NOMO-1 treated with dmso at 0.1 percent for 144 hours (cell line): ENCODE results near the gene CIBAR2.
A peak's percentile ranks its signal among the peaks of the same experiment; 100 is the strongest.

Experiments used
- DNase-seq: peaks from one replicate; lab custom pipeline; 2025; ENCODE audit not compliant: unreplicated experiment; lab: John Stamatoyannopoulos, UW

CIBAR2 gene

DNA sequence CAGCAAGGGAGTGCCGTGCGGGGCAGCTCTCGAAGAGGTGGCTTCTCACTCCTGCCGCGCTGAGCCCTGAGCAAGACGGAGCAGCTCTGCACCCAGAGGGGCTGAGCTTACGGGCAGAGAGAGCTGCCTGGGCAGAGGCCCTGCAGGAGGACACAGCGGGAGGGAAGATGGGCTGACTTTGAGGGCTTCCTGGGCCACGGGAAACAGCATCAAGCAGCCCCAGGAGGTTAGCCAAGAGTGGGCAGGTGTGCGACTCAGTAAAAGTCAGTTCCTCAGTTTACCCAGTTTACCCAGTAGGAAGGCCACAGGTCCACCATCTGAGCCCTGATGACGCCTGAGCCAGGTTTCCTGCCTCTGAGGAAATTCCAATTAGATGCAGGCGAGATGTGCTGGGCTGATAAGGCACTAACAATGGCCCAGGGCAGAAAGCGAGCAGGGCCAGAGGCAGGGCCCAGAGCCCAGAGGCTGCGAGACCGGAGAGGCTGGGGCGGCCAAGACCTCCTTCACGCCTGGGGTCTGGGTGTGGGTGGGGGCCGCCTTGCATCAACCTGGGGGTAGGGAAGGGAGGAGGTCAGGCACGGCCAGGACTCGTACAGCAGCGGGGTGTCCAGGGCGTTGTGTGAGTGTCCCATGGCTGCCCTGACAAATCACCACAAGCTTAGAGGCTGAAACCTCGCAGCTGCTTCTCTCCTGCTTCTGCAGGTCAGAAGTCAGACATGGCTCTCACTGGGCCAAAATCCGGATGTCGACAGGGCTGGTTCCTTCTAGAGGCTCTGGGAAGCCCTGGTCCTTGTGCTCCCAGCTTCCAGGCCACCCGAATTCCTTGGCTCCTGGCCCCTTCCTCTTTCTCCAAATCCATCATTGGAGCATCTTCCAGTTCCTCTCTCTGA is 32.0 kb upstream of the CIBAR2 start:
- no peak for DNase-seq

DNA sequence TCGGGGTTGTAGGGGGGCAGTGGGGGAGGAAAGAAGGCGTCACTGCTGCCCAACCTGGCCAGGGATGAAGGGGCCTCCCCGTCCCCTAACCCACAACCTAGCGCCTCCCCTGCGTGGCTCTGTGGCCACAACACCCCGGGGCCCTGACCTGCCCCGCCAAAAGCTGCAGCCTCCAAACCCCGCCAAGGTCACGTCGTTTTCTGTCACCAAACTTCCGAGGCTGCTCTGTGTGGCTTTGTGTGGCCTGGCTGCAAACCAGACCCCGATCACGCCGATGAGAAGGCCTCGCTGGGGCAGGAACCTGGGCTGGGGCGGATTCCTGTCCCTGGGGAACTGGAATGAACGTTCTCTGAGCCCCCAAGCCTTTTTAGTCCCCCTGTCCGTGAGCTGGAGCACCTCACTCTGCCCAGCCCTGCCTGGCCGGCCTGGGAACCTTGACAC is 30.5 kb upstream of the CIBAR2 start:
- DNase-seq = no peak

DNA sequence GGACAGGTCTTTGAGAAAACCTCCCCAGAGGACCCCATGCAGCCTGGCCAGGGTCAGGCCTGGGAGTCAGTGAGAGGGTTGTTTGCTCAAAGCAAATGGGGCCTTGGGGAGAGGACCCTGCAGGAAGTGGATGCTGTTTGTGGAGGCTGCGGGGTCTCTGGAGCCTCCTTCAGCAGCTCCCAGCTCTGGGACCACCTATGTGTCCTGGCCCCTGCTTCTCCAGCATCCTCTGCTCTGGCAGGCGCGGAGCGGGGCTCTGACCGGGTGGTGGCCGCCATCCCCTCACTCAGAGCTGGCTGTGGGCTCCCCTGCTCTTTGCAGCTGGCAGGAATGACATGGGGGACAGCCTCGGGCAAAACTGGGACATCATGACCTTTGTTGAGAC is 29.8 kb upstream of the CIBAR2 start:
- no peak for DNase-seq

DNA sequence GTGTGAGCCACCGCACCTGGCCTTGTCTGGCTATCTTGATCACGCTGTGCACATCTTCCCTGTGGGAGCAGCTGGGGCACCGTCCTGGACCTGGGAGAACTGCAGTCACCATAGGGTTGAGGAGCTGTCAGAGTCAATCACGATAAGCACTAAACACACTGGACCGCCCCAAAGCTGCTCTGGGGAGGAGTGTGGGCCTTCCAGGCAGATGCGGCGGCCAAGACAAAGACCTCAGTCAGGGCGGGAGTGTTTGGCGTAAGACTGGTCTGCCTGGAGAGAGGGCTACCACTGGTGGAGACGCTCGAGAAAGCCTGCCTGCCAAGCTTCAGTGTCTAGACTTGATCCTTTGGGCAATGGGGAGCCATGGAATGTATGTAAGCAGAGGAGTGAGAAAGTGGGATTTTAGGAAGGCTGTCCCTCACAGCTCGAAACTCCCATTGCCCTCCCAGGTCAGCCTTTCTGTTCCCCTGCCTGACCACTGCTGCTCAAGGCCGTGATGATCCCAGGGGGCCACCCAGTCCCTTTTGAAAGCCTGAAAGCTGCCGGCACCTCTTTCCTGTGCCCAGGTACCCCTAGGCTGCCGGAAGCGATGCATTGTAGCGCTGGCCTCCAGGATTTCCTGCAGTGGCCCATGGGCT is 29.3 kb upstream of the CIBAR2 start:
- DNase-seq = no peak

DNA sequence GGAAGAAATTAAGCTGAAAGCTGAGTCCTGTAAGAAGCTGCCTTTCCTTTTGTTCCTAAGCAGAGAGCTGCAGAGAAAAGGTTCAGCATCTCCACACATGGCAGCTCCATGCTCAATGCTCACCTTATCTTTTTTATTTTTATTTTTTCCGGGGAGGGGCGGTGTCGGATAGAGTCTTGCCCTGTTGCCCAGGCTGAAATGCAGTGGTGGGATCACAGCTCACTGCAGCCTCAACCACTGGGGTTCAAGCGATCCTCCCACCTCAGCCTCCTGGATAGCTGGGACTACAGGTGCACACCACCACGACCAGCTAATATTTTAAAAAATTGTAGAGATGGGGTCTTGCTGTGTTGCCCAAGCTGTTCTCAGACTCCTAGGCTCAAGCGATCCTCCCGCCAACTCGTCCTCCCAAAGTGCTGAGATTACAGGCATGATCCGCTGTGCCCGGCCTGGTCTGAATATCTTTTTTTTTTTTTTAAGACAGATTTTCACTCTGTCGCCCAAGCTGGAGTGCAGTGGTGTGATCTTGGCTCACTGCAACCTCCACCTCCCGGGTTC is 28.3 kb upstream of the CIBAR2 start:
- no peak for DNase-seq

DNA sequence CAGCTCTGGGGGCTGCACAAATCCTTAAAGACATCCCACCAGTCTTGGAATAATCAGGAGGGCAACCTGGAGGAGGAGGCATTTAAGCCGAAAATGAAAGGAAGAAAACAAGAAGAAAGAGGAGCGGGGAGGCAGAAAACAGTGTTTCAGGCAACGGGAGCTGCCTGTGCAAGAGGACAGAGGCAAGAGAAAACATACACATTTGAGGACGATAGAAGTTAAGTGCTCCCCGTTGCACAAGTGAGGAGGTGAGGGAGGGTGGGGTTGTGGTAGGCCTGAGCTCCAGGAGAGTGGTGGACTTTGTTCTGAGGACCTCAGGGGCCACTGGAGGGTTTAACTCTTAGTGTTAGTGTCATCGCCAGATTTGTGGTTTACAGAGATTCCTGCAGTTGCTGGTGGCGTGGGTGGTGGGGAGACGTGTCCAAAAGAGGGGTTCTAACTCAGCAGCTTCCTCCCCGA is 27.6 kb upstream of the CIBAR2 start:
- DNase-seq = no peak

DNA sequence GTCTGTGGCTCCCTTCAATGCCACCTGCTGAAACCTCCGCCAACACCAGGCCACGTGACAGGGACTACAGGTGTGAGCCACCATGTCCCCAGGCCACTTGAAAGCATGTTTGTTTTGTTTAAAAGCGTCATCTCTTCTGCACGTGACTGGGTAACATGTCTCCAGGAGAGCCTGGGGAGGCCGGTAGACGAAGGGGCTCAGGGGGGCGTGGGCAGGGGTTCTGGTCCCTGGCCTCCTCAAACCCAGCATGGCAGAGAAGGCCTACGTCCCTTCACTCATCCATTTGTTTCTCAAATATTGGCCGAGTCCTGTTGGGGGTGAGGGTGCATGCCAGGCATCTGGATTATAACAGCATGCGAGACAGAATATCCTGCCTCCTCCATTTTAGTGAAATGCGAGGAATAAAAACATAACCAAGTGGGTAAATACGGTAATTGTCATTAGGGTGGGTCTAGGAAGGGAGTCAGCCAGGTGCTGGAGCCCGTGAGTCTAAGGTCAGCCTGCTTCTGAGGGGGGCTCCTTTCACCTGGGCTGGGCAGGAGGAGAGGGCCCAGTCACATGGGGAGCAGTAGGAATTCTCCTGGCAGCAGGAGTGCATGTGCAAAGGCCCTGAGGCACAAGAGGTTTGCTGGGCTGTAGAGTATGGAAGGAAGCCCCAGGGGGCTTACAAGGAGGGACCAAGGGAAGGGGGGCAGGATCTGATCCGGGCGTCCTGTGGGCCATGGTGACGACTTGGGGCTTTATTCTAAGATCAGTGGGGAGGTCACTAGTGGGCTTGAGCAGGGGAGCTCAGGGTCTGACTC is 26.8 kb upstream of the CIBAR2 start:
- DNase-seq = no peak

DNA sequence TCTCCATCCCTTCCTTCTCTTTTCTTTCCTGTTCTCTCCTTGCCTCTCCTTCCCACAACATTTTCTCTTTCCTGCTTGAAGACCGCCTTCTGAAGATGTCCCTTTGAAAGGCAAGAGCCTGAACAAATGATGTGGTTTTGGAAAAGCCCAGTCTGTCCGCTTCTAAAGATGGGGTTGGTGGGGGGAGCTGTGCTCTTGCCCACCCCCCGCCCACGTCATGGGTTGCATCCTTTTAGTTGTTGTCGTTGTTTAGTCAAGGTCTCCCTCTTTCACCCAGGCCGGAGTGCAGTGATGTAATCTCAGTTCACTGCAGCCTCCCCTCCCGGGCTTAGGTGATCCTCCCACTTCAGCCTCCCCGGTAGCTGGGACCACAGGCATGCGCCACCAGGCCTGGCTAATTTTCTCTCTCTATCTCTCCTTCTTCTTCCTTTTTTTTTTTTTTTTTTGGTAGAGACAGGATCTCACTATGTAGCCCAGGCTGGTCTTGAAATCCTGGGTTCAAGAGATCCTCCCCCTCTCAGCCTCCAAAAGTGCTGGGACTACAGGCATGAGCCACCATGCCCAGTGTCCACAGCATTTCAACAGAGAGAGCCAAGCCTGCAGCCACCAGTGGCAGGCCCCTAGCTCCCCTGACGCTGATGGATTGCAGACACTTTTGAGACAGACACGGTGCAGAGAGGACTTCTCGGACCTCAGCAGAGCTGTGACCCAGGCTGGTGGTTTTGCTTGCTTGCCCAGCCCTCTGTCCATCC is 26.0 kb upstream of the CIBAR2 start:
- DNase-seq = no peak

DNA sequence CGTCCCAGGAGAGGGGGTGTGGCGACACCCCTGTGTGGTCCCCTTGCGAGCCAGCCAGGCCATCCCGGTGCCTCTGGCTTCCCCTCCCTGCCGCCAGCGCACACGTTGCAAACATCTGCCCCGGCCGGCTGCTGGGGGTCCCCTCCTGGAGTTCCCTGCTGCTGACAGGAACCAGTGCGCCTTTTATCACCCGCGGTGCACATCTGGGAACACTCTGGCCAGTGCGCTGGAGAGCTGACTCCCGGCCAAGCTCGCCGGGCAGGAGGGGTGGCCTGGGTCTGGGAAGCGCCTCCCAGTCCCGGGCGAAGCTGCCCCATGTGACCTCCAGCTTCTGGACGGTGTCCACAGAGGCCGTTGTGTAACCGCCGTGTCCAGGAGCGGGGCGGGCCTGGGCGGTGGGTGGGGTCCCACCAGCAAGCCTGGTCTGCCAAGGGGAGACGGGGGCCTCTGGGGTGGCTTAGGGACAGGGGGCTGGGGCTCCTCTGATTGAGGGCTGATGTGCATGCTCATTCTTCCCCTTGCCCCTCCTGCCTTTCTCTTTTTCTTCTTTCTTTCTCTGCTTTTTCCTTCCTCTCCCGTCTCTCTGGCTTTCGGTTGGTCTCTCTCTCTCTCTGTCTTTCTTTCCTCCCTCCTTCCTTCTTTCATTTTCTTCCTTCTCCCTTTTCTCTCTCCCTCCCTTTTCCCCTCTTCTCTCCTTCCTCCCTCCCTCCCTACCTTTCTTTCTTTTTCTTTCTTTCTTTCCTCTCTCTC is 25.2 kb upstream of the CIBAR2 start:
- DNase-seq = no peak

DNA sequence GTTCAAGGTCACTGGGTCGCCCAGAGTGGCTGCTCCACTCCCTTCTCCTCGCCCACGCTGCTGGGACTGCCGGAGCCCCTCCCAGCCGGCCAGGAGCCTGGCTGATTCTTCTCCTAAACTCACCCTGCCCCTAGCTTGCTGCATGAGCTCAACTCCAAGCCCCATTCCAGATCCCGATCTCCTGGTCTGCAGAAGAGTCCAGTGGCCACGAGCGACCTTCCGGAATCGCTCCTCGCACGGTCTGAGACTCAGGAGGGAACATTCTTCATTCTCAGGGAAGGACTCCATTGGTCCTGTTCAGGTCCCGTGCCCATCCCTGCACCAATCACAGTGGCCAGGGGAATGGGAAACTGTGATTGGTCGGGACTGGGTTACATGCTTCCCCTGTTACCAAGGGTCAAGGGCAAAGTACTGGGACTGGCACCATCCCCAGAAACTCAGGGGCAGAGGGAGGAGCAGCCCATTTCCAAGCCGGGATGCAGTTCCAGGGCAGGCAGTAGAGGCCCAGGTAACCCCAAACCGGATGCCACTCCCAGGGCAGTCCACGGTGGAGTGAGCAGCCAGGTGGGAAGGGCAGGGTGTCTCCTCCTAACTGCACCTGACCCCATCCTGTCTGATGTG is 24.5 kb upstream of the CIBAR2 start:
- peak; percentile 73 for DNase-seq

DNA sequence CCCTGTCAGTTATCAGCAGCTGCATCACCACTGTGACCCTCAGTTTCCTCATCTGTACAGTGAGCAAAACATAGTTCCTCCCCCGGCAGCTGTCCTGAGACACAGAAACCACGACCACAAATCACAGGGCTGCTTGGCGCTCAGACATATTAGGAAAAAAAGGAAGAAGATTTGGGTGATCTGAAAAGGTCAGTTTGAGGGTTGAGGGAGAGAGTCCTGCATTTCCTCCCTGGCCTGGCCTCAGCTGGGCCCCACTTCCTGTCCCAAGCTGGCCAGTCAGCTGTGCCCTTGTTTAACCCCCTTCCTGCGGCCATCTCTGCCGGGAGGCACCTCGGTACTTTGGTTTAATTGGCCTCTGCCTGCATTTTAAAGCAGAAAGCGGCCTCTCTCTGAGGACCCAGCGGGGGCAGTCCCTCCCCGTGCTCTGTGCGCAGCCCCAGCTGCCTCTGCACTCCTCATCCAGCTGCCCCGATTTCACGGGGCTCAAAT is 24.0 kb upstream of the CIBAR2 start:
- peak; percentile 74 for DNase-seq

DNA sequence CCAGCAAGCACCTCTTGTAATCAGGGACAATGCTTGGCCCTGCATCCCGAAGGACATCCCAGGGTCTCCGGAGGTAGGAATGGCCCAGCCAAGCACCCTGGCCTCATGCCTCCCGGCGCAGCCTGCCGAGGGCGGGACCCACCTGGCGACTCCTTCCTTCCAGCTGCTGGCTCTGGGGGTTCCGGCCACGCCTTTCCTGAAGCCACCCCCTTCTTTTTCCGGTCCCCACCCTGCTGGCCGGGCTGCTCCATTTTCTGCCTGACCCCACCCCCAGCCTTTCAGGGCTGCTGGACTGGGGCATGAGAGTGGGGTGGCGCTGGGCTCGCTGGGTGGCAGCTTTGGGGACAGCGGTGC is 22.5 kb upstream of the CIBAR2 start:
- DNase-seq = no peak

DNA sequence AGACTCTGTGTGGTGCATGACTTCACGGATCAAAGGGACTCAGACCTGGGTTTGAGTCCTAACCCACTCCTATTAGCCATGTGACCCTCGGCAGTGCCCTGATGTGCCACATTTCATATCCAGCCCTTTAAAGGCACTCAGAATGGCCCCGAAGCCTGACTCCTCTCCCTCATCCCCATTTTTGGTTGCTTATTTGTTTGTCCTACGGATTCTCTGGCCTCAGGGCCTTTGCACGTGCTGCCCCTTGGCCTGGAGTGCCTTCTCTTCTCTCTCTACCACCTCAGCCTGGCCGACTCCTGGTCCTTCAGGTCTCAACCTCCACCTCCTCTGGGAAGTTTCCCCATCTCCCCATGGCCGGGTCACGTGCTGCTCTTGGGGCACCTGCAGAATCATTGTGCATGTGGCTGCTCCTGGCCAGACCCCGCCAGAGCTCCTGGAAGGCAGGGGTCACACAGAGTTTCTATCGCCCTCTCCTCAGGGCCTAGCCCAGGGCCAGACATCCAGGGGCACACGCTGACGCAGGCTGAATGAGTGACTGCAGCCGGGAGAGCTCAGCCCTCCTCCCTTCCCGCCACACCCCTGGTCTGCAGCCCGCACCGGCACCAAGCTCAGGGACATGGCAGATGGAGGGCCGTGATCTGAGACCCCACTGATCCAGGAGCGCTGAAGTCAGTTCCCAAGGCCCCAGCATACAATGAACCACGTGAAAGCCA is 22.0 kb upstream of the CIBAR2 start:
- no peak for DNase-seq

DNA sequence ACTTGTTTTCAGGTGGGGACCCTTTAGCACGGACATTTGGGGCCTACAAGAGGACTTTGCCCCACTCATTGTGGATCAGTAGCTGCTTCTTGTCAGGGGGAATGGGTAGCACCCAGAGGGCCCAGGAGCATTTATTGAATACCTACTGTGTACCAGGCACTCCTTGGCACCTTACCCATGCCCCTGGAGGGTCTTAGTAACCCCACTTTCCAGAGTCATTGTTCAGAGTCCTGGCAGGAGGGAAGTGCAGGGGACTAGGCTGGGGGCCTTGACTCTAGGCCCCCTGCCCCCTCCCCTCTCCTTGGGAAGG is 21.0 kb upstream of the CIBAR2 start:
- no peak for DNase-seq

DNA sequence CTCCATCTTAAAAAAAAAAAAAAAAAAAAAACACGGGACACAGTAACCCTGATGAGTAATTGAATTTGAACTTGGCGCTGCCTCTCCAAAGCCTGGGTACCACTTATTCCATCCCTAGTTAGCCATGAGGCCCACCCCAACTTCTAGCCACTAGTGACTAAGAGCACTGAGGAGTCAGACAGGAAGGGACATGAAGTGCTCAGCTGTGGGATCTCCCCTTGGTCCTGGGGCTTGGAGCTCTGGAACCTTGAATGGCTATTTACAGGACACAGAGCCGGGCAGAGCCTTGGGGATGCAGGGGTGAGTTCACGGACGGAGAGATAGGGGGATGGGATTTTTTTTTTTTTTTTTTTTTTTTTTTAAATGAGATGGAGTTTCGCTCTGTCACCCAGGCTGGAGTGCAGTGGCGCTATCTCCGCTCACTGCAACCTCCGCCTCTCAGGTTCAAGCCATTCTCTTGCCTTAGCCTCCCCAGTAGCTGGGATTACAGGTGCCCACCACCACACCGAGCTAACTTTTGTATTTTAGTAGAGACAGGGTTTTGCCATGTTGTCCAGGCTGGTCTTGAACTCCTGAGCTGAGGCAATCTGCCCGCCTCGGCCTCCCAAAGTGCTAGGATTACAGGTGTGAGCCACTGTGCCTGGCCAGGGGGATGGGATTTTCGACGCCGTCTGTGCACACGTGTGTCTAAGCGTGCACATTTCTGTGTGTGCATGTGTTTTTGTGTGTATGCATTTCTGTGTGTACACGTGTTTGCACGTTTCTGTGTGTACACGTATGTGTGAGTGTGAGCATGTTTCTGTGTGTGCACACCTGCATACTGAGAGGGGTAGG is 20.4 kb upstream of the CIBAR2 start:
- no peak for DNase-seq

DNA sequence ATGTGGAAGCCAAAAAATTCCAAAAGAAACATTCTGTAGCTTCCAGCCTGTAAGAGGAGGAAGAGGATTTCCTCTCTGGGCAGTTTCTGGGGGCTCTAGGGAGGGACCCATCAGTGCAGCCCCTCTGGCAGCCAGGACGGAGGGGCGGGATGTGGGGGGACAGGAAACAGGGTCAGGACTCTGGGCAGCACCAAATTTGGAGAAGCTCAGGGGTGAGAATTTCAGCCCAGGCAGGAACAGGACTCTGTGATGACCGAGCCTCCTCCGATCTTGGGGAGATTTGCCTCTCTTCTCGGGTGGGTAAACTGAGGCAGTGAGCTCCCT is 18.4 kb upstream of the CIBAR2 start:
- no peak for DNase-seq

DNA sequence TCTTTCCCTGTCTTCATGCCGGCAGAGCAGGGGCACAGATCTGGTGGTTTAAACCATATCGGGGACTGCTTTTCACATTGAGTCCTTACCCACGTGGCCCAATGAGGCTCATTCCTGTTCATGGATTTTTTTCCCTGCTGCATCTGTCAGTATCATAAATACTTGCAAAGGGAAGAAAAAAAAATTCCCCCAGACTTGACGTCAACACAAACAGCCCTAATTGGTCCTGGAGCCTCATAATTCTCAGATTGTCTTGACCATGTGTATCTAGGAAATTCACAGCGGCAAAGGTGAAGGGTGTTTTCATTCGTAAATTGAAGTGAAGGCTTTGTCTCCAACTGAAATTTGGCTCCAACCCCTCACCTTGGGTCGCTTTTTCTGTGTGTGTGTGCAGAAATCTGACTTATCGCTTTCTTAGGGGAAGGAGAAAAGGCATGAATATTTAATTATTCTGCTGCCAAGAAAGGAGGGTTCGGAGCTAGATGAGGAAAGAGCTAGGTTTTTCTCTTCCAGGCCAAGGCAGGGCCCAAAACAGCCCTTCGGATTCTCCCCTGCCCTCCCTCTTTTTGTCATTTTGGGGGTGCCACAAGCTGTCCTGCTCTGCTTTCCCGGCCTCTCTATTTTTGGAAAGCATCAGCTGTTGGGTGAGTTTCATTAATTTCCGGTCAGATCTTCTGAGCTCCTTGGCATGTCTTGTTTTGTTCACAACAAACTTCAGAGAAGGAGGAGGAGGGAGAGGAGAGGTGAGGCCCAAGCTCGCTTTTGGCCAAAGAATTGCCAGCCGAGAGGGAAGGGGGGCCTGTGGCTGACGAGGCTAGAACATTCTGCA is 17.8 kb upstream of the CIBAR2 start:
- DNase-seq = no peak
